ENCODE results near the gene ZBTB7B.

DNA sequence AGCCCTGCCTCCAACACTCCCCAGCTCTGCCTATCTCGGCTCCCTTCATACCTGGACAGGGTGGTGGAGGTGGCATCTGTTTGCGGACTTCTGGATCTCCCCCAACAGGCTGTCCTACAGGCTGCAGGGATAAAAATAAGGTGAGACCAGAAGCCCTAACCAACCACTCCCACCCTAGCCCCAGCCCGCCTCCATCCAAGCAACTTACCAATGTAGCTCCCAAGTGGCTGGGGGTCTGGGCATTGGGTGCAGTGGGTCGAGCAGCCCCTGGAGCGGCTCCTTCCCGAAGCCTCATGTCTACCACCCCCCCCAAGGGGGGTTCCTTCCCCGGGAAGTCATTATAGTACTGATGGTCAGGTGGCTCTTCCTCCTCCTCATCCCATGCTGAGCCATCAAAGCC is 36.5 kb upstream of the ZBTB7B start:
- TF ChIP-seq CTCF (IDR thresholded peaks at IDR 0.05) (no peak), POLR2A (IDR thresholded peaks at IDR 0.05) (no peak)
